Measurements from ENCODE around the gene SHC1.
"Not testable (repeated sequence)": the region's sequence is repeated elsewhere in the genome, so short reads cannot be mapped to it uniquely, and the experiment has no call there.

SHC1 gene

GRCh38 chr1:154995301-154995983, 24.9 kb upstream of the SHC1 start:
- DNase-seq: peak in 1 of 2 experiments; percentile 34

GRCh38 chr1:154994591-154994990, 24.0 kb upstream of the SHC1 start:
- no peak for DNase-seq

- no peak for DNase-seq
Measured at GRCh38 chr1:154994269-154994587, 23.7 kb upstream of the SHC1 start.

- DNase-seq: no peak
Measured at GRCh38 chr1:154993572-154994268, 23.2 kb upstream of the SHC1 start, which contains the start of gene LENEP. Gene LENEP, plus strand, starts transcription at chr1:154993586. Its CDS starts 22 bp downstream, at chr1:154993608.

- DNase-seq: peak in 1 of 2 experiments; percentile 15
Measured at GRCh38 chr1:154992721-154993571, 22.4 kb upstream of the SHC1 start.

GRCh38 chr1:154990276-154990675, 19.7 kb upstream of the SHC1 start:
- DNase-seq: no peak

GRCh38 chr1:154989195-154989860, 18.8 kb upstream of the SHC1 start:
- no peak for DNase-seq

GRCh38 chr1:154988058-154988954, 17.8 kb upstream of the SHC1 start:
- no peak for DNase-seq

- no peak for DNase-seq
Measured at GRCh38 chr1:154987326-154987725, 16.8 kb upstream of the SHC1 start.

GRCh38 chr1:154986736-154987135, 16.2 kb upstream of the SHC1 start:
- DNase-seq: not testable (repeated sequence)

GRCh38 chr1:154983776-154984466, 13.4 kb upstream of the SHC1 start:
- DNase-seq: peak in 1 of 2 experiments; percentile 25

GRCh38 chr1:154982897-154983648, 12.5 kb upstream of the SHC1 start, which contains the start of gene FLAD1:
Gene FLAD1, plus strand, starts transcription at chr1:154983344. Its CDS starts 351 bp downstream, at chr1:154983695.
- peak; percentile 96 to 97 for DNase-seq

GRCh38 chr1:154982341-154982740, 11.8 kb upstream of the SHC1 start:
- no peak for DNase-seq

- no peak for DNase-seq
Measured at GRCh38 chr1:154978360-154978759, 7.8 kb upstream of the SHC1 start.

GRCh38 chr1:154977762-154978161, 7.2 kb upstream of the SHC1 start:
- not testable (repeated sequence) for DNase-seq

- peak; percentile 70 to 78 for DNase-seq
Measured at GRCh38 chr1:154975409-154976059, 5.0 kb upstream of the SHC1 start.

GRCh38 chr1:154974808-154975408, 4.4 kb upstream of the SHC1 start:
- DNase-seq: peak; percentile 95 to 96

GRCh38 chr1:154974102-154974807, 3.7 kb upstream of the SHC1 start, which contains the start of gene CKS1B:
Gene CKS1B, plus strand, starts transcription at chr1:154974681. Its CDS starts 65 bp downstream, at chr1:154974746.
- peak; percentile 95 to 97 for DNase-seq

All from activated CD4-positive, alpha-beta T cell treated with anti-CD3 and anti-CD28 coated beads, Interleukin-2, amount 50 U/mL, for 48 hours (primary cell).